Measurements from ENCODE around the gene SEMA3E. TPM values are rescaled to one million over a fixed set of nuclear protein-coding genes. Genes with fewer than 3 reads are reported as not detected.

Gene SEMA3E
- total RNA-seq, 1 experiment from 2014 or later = 2.5 TPM

DNA sequence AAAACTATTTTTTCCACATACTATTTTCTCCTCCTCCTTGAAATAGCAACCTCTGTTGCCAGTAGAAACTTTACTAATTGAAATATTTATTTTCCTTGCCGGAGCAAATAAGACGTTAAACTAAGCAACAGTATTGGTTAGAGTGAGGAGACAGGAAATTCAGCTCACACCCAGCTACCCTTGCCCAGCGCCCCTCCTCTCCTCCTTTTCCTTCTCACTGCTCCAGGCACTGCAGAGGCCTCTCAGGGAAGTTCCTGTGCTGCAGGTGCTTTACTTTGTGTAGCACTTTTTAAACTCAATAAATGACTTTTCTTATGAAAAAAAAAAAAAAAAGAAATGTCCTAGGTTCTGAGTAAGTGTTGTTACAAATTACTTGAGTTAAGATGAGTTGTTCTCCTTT is 134.0 kb downstream of the SEMA3E start (continued):
- TF ChIP-seq EMX1 (CRISPR knock-in tag; IDR thresholded peaks at IDR 0.05) = no peak
- TF ChIP-seq, protein P1, sequence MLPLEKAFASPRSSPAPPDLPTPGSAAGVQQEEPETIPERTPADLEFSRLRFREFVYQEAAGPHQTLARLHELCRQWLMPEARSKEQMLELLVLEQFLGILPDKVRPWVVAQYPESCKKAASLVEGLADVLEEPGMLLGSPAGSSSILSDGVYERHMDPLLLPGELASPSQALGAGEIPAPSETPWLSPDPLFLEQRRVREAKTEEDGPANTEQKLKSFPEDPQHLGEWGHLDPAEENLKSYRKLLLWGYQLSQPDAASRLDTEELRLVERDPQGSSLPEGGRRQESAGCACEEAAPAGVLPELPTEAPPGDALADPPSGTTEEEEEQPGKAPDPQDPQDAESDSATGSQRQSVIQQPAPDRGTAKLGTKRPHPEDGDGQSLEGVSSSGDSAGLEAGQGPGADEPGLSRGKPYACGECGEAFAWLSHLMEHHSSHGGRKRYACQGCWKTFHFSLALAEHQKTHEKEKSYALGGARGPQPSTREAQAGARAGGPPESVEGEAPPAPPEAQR (CRISPR knock-in tag; IDR thresholded peaks at IDR 0.05) = no peak
- TF ChIP-seq GRHL2 (CRISPR knock-in tag; IDR thresholded peaks at IDR 0.05; ENCODE audit: insufficient replicate concordance, severe bottlenecking) = no peak

DNA sequence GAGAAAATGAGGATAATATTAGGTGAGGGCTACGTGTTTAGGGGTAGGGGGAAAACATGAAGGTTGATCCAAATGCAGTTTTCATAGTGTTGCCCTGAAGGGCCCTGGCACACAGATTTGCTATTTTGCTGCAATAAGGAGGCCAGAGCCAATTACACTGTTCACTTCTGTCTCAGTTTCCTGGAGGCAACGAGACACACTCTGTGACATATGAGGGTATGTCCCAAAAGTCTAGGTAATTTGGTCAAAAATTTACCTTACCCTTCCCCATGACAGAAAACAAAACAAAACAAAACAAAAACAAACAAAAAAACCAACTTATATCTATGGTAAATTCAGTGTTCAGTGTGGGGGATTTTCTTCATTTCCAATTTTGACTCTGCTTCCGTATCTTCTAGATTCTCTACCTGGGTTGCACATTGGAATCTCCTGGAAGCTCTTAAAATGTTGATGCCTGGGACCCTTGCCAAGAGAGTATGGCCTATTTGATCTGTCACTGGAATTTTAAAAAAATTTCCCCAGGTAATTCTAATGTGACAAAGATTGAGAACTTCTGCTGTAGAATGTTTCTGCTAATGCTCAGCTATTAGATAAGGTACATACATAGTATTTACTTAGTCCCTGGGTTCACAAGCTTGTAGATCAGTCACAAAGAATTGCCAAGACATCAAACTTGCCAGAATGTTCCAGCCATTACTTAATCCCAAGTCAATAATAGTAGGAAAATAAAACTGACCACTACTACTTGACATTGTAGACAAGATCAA is 139.5 kb downstream of the SEMA3E start:
- Mint-ChIP-seq H3K4me1 (peaks cover 17% of the 10 kb centered on the region), H3K27ac (no peak overlapping the region), H3K36me3 (no peaks in the 10 kb centered on the region), H3K27me3 (ENCODE audit: low read depth) (no peaks in the 10 kb centered on the region), H3K4me3 (no peak overlapping the region), H3K9me3 (no peaks in the 10 kb centered on the region)
- TF ChIP-seq TEAD4 (CRISPR knock-in tag; IDR thresholded peaks at IDR 0.05) (no peak), NFYB (CRISPR knock-in tag; conservative IDR thresholded peaks at IDR 0.05; ENCODE audit: low read depth) (no peak), TCF7 (CRISPR knock-in tag; IDR thresholded peaks at IDR 0.05; ENCODE audit: low read depth) (no peak), PRRX2 (CRISPR knock-in tag; IDR thresholded peaks at IDR 0.05) (no peak), TEAD1 (CRISPR knock-in tag; IDR thresholded peaks at IDR 0.05) (no peak), GABPB1 (CRISPR knock-in tag; IDR thresholded peaks at IDR 0.05) (no peak), SOX15 (CRISPR knock-in tag; IDR thresholded peaks at IDR 0.05) (no peak), ELF4 (CRISPR knock-in tag; IDR thresholded peaks at IDR 0.05; ENCODE audit: low read depth) (no peak), OVOL2 (CRISPR knock-in tag; IDR thresholded peaks at IDR 0.05; ENCODE audit: borderline replicate concordance) (no peak), FOXJ3 (CRISPR knock-in tag; IDR thresholded peaks at IDR 0.05; ENCODE audit: borderline replicate concordance) (no peak), ZNF138 (CRISPR knock-in tag; conservative IDR thresholded peaks at IDR 0.05) (no peak), ZNF121 (CRISPR knock-in tag; IDR thresholded peaks at IDR 0.05) (no peak), FOXK1 (CRISPR knock-in tag; IDR thresholded peaks at IDR 0.05) (no peak), NR2C2 (CRISPR knock-in tag; IDR thresholded peaks at IDR 0.05) (no peak)
- TF ChIP-seq, protein P2, sequence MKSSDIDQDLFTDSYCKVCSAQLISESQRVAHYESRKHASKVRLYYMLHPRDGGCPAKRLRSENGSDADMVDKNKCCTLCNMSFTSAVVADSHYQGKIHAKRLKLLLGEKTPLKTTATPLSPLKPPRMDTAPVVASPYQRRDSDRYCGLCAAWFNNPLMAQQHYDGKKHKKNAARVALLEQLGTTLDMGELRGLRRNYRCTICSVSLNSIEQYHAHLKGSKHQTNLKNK (CRISPR knock-in tag; IDR thresholded peaks at IDR 0.05) = no peak
- TF ChIP-seq, protein P3, sequence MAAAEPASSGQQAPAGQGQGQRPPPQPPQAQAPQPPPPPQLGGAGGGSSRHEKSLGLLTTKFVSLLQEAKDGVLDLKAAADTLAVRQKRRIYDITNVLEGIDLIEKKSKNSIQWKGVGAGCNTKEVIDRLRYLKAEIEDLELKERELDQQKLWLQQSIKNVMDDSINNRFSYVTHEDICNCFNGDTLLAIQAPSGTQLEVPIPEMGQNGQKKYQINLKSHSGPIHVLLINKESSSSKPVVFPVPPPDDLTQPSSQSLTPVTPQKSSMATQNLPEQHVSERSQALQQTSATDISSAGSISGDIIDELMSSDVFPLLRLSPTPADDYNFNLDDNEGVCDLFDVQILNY (CRISPR knock-in tag; IDR thresholded peaks at IDR 0.05) = no peak
- TF ChIP-seq, protein P4, sequence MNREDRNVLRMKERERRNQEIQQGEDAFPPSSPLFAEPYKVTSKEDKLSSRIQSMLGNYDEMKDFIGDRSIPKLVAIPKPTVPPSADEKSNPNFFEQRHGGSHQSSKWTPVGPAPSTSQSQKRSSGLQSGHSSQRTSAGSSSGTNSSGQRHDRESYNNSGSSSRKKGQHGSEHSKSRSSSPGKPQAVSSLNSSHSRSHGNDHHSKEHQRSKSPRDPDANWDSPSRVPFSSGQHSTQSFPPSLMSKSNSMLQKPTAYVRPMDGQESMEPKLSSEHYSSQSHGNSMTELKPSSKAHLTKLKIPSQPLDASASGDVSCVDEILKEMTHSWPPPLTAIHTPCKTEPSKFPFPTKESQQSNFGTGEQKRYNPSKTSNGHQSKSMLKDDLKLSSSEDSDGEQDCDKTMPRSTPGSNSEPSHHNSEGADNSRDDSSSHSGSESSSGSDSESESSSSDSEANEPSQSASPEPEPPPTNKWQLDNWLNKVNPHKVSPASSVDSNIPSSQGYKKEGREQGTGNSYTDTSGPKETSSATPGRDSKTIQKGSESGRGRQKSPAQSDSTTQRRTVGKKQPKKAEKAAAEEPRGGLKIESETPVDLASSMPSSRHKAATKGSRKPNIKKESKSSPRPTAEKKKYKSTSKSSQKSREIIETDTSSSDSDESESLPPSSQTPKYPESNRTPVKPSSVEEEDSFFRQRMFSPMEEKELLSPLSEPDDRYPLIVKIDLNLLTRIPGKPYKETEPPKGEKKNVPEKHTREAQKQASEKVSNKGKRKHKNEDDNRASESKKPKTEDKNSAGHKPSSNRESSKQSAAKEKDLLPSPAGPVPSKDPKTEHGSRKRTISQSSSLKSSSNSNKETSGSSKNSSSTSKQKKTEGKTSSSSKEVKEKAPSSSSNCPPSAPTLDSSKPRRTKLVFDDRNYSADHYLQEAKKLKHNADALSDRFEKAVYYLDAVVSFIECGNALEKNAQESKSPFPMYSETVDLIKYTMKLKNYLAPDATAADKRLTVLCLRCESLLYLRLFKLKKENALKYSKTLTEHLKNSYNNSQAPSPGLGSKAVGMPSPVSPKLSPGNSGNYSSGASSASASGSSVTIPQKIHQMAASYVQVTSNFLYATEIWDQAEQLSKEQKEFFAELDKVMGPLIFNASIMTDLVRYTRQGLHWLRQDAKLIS (CRISPR knock-in tag; IDR thresholded peaks at IDR 0.05; ENCODE audit: borderline replicate concordance) = no peak
- TF ChIP-seq, protein P5, sequence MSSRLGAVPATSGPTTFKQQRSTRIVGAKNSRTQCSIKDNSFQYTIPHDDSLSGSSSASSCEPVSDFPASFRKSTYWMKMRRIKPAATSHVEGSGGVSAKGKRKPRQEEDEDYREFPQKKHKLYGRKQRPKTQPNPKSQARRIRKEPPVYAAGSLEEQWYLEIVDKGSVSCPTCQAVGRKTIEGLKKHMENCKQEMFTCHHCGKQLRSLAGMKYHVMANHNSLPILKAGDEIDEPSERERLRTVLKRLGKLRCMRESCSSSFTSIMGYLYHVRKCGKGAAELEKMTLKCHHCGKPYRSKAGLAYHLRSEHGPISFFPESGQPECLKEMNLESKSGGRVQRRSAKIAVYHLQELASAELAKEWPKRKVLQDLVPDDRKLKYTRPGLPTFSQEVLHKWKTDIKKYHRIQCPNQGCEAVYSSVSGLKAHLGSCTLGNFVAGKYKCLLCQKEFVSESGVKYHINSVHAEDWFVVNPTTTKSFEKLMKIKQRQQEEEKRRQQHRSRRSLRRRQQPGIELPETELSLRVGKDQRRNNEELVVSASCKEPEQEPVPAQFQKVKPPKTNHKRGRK (CRISPR knock-in tag; IDR thresholded peaks at IDR 0.05; ENCODE audit: borderline replicate concordance) = no peak
- TF ChIP-seq, protein P6, sequence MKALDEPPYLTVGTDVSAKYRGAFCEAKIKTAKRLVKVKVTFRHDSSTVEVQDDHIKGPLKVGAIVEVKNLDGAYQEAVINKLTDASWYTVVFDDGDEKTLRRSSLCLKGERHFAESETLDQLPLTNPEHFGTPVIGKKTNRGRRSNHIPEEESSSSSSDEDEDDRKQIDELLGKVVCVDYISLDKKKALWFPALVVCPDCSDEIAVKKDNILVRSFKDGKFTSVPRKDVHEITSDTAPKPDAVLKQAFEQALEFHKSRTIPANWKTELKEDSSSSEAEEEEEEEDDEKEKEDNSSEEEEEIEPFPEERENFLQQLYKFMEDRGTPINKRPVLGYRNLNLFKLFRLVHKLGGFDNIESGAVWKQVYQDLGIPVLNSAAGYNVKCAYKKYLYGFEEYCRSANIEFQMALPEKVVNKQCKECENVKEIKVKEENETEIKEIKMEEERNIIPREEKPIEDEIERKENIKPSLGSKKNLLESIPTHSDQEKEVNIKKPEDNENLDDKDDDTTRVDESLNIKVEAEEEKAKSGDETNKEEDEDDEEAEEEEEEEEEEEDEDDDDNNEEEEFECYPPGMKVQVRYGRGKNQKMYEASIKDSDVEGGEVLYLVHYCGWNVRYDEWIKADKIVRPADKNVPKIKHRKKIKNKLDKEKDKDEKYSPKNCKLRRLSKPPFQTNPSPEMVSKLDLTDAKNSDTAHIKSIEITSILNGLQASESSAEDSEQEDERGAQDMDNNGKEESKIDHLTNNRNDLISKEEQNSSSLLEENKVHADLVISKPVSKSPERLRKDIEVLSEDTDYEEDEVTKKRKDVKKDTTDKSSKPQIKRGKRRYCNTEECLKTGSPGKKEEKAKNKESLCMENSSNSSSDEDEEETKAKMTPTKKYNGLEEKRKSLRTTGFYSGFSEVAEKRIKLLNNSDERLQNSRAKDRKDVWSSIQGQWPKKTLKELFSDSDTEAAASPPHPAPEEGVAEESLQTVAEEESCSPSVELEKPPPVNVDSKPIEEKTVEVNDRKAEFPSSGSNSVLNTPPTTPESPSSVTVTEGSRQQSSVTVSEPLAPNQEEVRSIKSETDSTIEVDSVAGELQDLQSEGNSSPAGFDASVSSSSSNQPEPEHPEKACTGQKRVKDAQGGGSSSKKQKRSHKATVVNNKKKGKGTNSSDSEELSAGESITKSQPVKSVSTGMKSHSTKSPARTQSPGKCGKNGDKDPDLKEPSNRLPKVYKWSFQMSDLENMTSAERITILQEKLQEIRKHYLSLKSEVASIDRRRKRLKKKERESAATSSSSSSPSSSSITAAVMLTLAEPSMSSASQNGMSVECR (CRISPR knock-in tag; IDR thresholded peaks at IDR 0.05; ENCODE audit: borderline replicate concordance) = no peak
- TF ChIP-seq, protein P7, sequence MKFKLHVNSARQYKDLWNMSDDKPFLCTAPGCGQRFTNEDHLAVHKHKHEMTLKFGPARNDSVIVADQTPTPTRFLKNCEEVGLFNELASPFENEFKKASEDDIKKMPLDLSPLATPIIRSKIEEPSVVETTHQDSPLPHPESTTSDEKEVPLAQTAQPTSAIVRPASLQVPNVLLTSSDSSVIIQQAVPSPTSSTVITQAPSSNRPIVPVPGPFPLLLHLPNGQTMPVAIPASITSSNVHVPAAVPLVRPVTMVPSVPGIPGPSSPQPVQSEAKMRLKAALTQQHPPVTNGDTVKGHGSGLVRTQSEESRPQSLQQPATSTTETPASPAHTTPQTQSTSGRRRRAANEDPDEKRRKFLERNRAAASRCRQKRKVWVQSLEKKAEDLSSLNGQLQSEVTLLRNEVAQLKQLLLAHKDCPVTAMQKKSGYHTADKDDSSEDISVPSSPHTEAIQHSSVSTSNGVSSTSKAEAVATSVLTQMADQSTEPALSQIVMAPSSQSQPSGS (CRISPR knock-in tag; IDR thresholded peaks at IDR 0.05; ENCODE audit: borderline replicate concordance, low read depth) = no peak
- CTCF ChIA-PET = no interaction called here
- no peak for ATAC-seq
- DNase-seq (ENCODE audit: low spot score) = no peak
- POLR2A ChIA-PET = no interaction called here
